ENCODE results near the gene TBC1D2B.

TBC1D2B gene

GRCh38 chr15:78098131-78098755 is 20.7 kb upstream of the TBC1D2B start:
- TF ChIP-seq CTCF (IDR thresholded peaks at IDR 0.05; ENCODE audit: control insufficient read depth, extremely low read depth, insufficient read depth) = no peak
- H3K4me3 ChIP-seq (ENCODE audit: low read depth, low read length) = no peak overlapping the region
- no peak for DNase-seq (ENCODE audit: low read depth)

GRCh38 chr15:78097667-78098066 is 20.2 kb upstream of the TBC1D2B start:
- TF ChIP-seq CTCF (IDR thresholded peaks at IDR 0.05; ENCODE audit: control insufficient read depth, extremely low read depth, insufficient read depth) = no peak
- no peak overlapping the region for H3K4me3 ChIP-seq (ENCODE audit: low read depth, low read length)
- DNase-seq (ENCODE audit: low read depth) = no peak

GRCh38 chr15:78093242-78094020 is 15.9 kb upstream of the TBC1D2B start:
- H3K4me3 ChIP-seq (ENCODE audit: low read depth, low read length) = no peak overlapping the region
- no peak for DNase-seq (ENCODE audit: low read depth)
- TF ChIP-seq CTCF (IDR thresholded peaks at IDR 0.05; ENCODE audit: control insufficient read depth, extremely low read depth, insufficient read depth) = no peak

GRCh38 chr15:78092261-78093041 is 14.9 kb upstream of the TBC1D2B start, which contains the start of gene SH2D7:
Gene SH2D7 (plus strand): TSS chr15:78092561. CDS start chr15:78092585, 24 bp downstream.
- DNase-seq (ENCODE audit: low read depth) = no peak
- no peak for TF ChIP-seq CTCF (IDR thresholded peaks at IDR 0.05; ENCODE audit: control insufficient read depth, extremely low read depth, insufficient read depth)
- H3K4me3 ChIP-seq (ENCODE audit: low read depth, low read length) = no peak within 1 kb of the TSS

- no peak for TF ChIP-seq CTCF (IDR thresholded peaks at IDR 0.05; ENCODE audit: control insufficient read depth, extremely low read depth, insufficient read depth)
- DNase-seq (ENCODE audit: low read depth) = no peak
- no peak overlapping the region for H3K4me3 ChIP-seq (ENCODE audit: low read depth, low read length)
Observed at GRCh38 chr15:78090422-78091063, 13.0 kb upstream of the TBC1D2B start.

- H3K4me3 ChIP-seq (ENCODE audit: low read depth, low read length) = no peak overlapping the region
- TF ChIP-seq CTCF (IDR thresholded peaks at IDR 0.05; ENCODE audit: control insufficient read depth, extremely low read depth, insufficient read depth) = no peak
- DNase-seq (ENCODE audit: low read depth) = no peak
Observed at GRCh38 chr15:78088773-78089080, 11.2 kb upstream of the TBC1D2B start.

Measured in LNCaP clone FGC (cell line).